GM12872 (cell line): ENCODE results near the gene PDCD1LG2.

Experiments
- TF ChIP-seq, protein P1 (sequence below): IDR thresholded peaks from 3 replicates; pipeline ENCODE4 v1.5.1; 2011; ENCODE audit warnings: low read depth, mild to moderate bottlenecking, low read length, moderate library complexity; ENCODE audit not compliant: insufficient read depth

Gene PDCD1LG2

DNA sequence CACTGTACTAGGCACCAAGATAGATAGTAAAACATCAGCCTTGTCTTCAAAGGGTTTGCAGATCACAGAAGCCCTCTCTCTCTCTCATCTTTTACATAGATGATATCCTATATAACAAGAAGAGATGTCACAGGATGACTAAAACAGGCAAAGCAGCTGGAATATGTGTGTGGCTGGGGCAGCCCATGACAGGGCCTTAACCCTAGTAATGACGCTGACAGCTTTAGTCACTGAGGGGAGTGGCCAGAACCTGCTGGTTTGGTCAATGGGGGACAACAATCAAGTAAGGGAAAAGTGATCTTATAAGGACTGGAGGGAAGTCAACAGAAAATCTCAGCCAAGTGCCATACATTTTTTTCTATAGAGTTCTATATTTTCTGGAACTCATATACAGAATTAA is 76.7 kb downstream of the PDCD1LG2 start:
- TF ChIP-seq, protein P1, sequence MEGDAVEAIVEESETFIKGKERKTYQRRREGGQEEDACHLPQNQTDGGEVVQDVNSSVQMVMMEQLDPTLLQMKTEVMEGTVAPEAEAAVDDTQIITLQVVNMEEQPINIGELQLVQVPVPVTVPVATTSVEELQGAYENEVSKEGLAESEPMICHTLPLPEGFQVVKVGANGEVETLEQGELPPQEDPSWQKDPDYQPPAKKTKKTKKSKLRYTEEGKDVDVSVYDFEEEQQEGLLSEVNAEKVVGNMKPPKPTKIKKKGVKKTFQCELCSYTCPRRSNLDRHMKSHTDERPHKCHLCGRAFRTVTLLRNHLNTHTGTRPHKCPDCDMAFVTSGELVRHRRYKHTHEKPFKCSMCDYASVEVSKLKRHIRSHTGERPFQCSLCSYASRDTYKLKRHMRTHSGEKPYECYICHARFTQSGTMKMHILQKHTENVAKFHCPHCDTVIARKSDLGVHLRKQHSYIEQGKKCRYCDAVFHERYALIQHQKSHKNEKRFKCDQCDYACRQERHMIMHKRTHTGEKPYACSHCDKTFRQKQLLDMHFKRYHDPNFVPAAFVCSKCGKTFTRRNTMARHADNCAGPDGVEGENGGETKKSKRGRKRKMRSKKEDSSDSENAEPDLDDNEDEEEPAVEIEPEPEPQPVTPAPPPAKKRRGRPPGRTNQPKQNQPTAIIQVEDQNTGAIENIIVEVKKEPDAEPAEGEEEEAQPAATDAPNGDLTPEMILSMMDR = no peak

DNA sequence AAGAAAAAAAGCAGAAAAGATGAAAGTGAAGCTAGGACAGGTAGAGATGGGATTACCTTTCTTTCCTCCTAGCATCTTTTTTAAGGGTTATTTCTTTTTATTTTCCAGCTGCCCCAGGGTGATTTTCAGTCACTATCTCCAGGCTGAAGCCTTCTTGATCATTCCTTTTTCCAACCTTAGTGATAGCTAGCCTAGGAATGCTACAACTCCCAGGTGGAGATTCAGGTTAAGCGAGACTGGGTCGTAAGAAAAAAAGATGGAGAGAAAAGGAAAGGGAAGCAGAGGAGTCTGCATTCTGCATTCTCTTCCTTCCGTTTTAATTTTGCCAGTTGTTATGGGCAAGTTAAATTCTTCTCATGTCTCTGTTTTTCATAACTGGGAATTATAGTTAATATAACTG is 81.9 kb downstream of the PDCD1LG2 start:
- TF ChIP-seq, protein P1 = no peak

DNA sequence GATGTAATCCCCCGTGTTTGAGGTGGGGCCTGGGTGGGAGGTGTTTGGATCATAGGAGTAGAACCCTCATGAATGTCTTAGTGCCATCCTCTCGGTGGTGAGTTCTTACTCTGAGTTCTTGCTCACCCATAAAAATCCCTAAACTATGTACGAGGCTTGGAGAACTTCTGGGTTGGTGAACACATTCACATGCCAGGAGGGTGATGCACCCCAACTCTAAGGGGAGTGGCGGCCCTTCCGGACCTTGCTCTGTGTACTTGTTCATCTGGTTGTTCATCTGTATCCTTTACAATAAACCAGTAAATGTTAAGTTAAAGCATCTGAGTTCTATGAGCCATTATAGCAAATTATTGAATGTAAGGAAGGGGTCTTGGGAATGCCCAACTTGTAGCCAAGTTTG is 82.6 kb downstream of the PDCD1LG2 start:
- TF ChIP-seq, protein P1 = no peak

DNA sequence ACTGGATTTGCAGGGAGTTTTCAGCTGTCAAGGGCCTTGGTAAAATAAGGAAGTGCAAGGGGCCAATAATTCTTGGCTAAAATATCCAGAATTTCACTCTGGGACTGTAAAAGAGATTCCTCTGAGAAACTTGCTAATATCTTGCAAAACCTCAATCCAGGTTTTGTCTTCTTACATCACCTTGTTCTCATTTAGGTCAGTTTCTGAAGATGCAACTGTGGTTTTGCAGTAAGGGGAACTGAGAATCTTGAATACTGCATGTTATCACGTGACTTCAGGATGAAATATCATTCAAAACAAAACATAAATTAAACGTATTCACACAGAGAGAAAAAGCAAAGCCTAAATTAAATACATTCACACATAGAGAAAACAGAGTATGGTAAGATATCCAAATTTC is 83.6 kb downstream of the PDCD1LG2 start:
- TF ChIP-seq, protein P1 = no peak

DNA sequence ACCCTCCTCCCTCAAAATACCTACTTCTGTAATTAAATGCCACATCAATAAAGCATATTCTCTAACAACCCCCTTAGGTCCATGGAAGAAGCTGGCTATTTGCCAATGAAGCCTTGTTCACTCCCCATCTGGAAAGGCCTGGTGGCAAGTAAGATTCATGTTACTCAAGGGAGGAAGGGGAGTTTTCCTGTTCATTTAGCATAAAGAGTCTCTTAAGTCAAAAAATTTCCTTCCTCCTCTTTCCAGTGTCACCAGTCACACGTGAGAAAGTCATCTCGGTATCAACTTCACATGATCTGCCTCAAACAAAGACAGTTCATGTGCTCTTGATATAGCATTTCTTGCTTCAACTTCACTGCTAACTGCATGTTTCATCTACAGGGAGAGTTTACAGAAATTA is 85.8 kb downstream of the PDCD1LG2 start:
- TF ChIP-seq, protein P1 = no peak

DNA sequence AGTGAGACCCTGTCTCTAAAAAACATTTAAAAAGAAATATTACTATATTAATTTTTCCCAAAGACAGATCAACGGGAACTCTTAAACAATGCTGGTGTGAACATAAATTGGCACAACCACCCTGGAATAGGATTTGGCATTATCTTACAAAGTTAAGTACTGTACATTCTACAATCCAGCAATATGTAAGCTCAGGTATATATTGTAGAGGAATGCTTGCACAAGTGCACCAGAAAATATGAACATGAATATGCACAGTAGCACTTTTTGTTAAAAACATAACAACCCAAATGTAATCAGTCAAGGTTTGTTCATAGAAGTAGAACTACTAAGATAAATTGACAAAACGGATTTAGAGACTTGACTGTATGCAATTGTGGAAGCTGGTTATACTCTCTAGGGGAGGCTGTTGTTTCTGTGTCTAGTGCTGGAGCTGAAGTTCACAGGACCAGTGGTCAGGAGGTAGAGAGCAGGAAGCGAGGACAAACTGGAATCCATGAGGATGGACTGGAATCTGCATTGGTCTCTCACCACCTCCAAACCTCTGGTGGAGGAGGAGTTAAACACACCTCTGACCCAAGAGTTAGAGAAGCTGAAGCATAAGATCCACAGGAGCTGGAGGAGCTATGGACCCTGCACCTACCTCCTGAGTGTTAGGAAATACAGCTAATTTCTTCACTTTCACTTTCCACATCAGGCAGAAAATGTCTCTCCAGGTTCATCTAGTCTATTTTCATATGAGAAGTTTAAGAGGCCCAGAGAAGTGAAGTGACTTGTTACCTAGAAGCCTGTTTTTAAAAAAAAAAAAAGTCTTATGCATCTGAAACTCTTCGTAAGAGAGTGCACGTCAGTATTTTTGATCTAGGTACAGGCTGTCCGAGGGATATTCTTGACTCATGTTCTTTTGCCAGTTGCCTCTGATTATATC is 98.2 kb downstream of the PDCD1LG2 start:
- TF ChIP-seq, protein P1 = no peak; the same call in 2 of the 3 replicates

DNA sequence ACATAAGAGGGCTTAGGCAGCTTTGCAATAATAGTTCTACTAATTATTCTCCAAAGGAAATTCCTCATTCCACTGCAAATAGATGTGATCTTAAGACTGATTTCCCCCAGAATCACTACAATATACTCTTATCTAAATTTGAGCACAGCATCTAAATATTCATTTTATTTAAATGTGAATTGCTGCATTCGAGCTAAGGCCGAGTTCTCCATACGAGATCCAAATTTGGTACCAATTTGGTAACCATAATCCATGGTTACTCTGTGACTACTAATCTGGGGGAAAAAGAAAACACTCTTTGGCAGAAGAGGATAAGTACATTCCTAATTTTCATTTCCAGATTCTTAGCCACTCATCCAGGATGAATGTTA is 98.9 kb downstream of the PDCD1LG2 start:
- TF ChIP-seq, protein P1 = no peak
